PC-9 (cell line): ENCODE data around the gene HOXB3.
"Not testable (repeated sequence)": the region's sequence is repeated elsewhere in the genome, so short reads cannot be mapped to it uniquely, and the experiment has no call there.

Experiments used
- CTCF ChIP-seq: fragments of 200-600 bp; sonication (generic); conservative IDR thresholded peaks from 2 replicates; pipeline ENCODE4 v1.6.1; 2017; ENCODE audit warnings: mixed run types, antibody characterized with exemption, mild to moderate bottlenecking, moderate library complexity
- EZH2 ChIP-seq: fragments of 200-600 bp; sonication (generic); IDR thresholded peaks from 2 replicates; pipeline ENCODE4 v1.8.0; 2017; ENCODE audit warnings: antibody characterized with exemption, low read depth

GRCh38 chr17:48535793-48536559 lies 54.1 kb downstream of the HOXB3 start:
- not testable (repeated sequence) for TF ChIP-seq CTCF, EZH2
